Measurements from ENCODE around the gene SLBP.

DNA sequence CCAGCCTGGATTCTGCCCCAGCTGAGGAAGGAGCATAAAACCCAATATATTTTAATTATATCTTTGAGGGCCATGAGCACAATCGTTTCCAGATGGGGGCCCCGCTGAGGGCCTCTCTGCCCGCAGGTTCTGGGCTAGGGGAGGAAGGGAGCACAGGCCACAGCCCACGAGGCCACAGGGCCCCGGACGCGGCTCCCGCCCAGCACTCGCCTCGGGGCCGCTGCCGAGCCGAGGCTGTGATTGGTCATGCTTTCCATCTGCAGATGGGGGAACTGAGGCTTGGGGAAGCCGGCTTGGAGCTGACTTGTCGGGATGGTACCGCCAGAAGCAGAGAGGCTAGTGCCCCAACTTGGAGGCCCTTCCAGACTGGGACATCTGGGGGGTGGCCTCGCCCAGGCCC, 43.2 kb upstream of the SLBP start:
- TF ChIP-seq EP300 (IDR thresholded peaks at IDR 0.05; ENCODE audit: borderline replicate concordance in 1 of 2, control insufficient read depth in 1 of 2, low read depth in 2 of 2, low read length in 2 of 2) (no peak), STAT1 (conservative IDR thresholded peaks at IDR 0.05) (no peak), RBBP5 (conservative IDR thresholded peaks at IDR 0.05) (no peak), GABPA (IDR thresholded peaks at IDR 0.05; ENCODE audit: low read depth) (no peak), RFX5 (IDR thresholded peaks at IDR 0.05; ENCODE audit: low read depth, low read length) (no peak), MEF2B (IDR thresholded peaks at IDR 0.05; ENCODE audit: partially characterized antibody, poor library complexity, severe bottlenecking) (no peak), HDAC2 (IDR thresholded peaks at IDR 0.05) (no peak)
- TF ChIP-seq, protein P1, sequence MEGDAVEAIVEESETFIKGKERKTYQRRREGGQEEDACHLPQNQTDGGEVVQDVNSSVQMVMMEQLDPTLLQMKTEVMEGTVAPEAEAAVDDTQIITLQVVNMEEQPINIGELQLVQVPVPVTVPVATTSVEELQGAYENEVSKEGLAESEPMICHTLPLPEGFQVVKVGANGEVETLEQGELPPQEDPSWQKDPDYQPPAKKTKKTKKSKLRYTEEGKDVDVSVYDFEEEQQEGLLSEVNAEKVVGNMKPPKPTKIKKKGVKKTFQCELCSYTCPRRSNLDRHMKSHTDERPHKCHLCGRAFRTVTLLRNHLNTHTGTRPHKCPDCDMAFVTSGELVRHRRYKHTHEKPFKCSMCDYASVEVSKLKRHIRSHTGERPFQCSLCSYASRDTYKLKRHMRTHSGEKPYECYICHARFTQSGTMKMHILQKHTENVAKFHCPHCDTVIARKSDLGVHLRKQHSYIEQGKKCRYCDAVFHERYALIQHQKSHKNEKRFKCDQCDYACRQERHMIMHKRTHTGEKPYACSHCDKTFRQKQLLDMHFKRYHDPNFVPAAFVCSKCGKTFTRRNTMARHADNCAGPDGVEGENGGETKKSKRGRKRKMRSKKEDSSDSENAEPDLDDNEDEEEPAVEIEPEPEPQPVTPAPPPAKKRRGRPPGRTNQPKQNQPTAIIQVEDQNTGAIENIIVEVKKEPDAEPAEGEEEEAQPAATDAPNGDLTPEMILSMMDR (IDR thresholded peaks at IDR 0.05 in 2 of 3, conservative IDR thresholded peaks at IDR 0.05 in 1 of 3; ENCODE audit: control insufficient read depth in 2 of 3, extremely low read depth in 1 of 3, insufficient read depth in 1 of 3, low read depth in 3 of 3, low read length in 3 of 3), result no peak

Measured in GM12878 (cell line).